Gastrocnemius medialis (tissue), 4 donors: ENCODE measurements around the gene SCN3B.

Source experiments
- CTCF ChIP-seq, 5 experiments: fragments of 450-650 bp in 3 of 5; fragments of 200-600 bp in 2 of 5; sonication (generic) in 2 of 5; IDR thresholded peaks in 4 of 5; conservative IDR thresholded peaks in 1 of 5; 1 replicate in 4 of 5; 2 replicates in 1 of 5; pipeline ENCODE4 v1.5.1; 2016 to 2019; ENCODE audit warnings: antibody characterized with exemption in 5 of 5, mild to moderate bottlenecking in 3 of 5, moderate library complexity in 3 of 5
- POLR2A ChIP-seq, 2 donors: fragments of 450-650 bp; IDR thresholded peaks; one replicate each; pipeline ENCODE4 v1.6.1; 2017; ENCODE audit warnings: antibody characterized with exemption in 2 of 2, mild to moderate bottlenecking in 2 of 2, moderate library complexity in 2 of 2

GRCh38 chr11:123593570-123593969 lies 60.9 kb downstream of the SCN3B start:
- no peak for TF ChIP-seq CTCF (IDR thresholded peaks at IDR 0.05 in 4 of 5, conservative IDR thresholded peaks at IDR 0.05 in 1 of 5)
- no peak for TF ChIP-seq POLR2A (IDR thresholded peaks at IDR 0.05)
